Measurements from ENCODE around the gene EXOC1.

The EXOC1 gene

DNA sequence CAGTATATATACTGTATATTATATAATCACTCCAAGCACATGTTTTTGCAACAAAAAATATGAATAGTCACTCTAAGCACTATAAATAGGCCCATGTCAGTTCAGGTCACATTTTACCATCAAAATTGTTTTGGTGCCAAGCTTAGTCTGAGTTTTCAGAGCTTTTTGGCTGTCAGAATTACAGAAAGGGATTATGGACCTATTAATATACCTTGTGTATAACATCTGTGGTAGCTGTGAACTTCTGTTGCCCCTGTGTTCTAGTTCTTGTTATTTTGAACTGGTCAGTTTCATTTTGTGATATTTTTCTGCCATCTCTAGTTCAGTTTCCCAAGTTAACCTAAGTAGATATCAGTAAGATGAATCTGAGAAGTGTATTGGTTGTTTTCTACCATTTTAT is 22.9 kb downstream of the EXOC1 start:
- TF ChIP-seq, protein P1, sequence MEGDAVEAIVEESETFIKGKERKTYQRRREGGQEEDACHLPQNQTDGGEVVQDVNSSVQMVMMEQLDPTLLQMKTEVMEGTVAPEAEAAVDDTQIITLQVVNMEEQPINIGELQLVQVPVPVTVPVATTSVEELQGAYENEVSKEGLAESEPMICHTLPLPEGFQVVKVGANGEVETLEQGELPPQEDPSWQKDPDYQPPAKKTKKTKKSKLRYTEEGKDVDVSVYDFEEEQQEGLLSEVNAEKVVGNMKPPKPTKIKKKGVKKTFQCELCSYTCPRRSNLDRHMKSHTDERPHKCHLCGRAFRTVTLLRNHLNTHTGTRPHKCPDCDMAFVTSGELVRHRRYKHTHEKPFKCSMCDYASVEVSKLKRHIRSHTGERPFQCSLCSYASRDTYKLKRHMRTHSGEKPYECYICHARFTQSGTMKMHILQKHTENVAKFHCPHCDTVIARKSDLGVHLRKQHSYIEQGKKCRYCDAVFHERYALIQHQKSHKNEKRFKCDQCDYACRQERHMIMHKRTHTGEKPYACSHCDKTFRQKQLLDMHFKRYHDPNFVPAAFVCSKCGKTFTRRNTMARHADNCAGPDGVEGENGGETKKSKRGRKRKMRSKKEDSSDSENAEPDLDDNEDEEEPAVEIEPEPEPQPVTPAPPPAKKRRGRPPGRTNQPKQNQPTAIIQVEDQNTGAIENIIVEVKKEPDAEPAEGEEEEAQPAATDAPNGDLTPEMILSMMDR (IDR thresholded peaks at IDR 0.05; ENCODE audit: extremely low read depth, insufficient read depth, missing control alignments), result no peak

DNA sequence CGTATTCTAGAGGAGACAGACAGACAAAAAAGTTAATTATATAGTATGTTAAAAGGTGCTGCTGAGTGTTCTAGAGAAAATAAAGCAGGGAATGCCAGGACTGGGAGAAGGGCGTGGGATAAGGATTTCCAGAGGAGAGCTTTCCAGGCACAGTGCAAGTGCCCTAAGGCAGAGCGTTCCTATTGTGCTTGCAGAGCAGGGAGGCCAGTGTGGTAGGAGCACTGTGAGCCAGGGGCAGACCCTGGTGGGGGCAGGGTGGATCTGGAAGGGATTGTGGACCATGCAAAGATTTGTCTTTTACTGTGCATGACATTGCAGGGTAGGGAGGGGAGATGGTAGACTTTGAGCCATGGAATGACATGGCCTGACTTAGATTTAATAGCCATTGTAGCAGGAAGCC is 25.8 kb downstream of the EXOC1 start:
- in situ Hi-C loops (cut with MboI; ENCODE audit: low pct_unique_long_range_greater_than_20kb, low sequenced_read_pairs, unreplicated experiment), result no loop called here
- DNase-seq (ENCODE audit: low spot score), result no peak
- TF ChIP-seq, protein P1 (IDR thresholded peaks at IDR 0.05; ENCODE audit: extremely low read depth, insufficient read depth, missing control alignments), result no peak

More for the DNA sequence above, 22.9 kb downstream of the EXOC1 start:
- in situ Hi-C loops (cut with MboI; ENCODE audit: low pct_unique_long_range_greater_than_20kb, low sequenced_read_pairs, unreplicated experiment), result no loop called here
- no peak for DNase-seq (ENCODE audit: low spot score)

DNA sequence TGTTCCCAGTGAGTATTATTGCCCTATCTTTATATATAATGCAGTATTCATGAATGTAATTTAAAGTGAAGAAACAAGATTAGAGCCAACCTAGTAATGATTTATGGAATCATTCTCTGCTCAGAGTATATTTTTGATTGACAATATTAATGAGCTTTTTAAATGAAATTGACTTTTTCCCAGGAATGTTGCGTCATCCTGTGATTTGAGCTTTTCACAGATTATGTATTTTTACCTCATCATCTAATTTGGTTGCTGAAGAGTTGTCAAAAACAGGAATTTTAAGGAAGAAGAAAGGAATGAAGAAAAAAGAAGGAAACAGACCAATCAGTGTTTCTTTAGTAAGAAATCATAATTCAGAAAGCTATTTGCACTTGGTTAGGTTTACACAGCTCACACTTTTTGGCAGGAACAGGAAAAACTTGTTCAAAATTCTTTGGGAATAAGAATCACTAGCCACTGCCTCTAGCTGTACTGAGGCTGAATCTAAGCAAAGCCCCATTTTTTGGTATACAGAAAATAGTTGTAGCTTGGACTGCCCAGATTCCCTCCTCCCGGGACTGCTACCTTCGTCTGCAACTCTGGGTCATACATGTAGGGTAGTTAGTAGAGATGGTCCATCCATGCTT is 27.3 kb downstream of the EXOC1 start:
- TF ChIP-seq, protein P1 (IDR thresholded peaks at IDR 0.05; ENCODE audit: extremely low read depth, insufficient read depth, missing control alignments), result no peak
- DNase-seq (ENCODE audit: low spot score), result no peak
- in situ Hi-C loops (cut with MboI; ENCODE audit: low pct_unique_long_range_greater_than_20kb, low sequenced_read_pairs, unreplicated experiment), result no loop called here

DNA sequence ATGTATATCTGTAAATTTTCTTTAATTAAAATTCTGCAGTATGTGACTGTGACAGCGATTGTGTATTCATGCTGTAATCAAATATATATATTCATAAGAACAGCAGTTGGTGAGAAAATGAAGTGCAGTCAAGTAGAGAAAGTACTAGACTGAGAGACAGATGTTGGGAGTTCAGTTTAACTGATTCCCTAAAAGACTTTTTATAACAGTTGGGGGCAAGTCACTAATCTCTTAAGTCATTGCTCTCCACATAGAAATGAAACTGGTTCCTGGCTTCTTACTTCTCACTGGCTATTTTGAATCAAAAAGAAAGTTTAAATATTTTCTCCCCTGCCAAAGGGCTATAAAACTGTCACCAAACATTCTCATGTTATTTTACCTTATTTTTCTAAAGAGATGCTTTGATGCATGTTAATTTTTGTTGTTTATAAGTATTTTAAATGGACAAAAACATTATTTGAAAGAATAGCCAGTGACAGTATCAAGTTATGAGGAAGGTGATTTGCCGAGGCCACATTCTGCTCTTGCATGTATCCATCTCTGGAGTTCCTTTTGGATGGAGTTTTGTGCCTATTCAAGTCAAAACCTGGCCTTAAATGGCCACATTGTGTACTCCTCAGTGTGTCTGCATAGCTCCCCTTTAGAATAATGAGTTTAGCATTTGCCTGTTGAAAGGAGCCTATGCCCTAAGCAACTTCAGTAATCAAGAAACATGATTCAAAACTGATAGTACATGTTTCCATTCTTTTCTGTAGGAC is 30.8 kb downstream of the EXOC1 start:
- TF ChIP-seq, protein P1 (IDR thresholded peaks at IDR 0.05; ENCODE audit: extremely low read depth, insufficient read depth, missing control alignments), result no peak
- in situ Hi-C loops (cut with MboI; ENCODE audit: low pct_unique_long_range_greater_than_20kb, low sequenced_read_pairs, unreplicated experiment), result no loop called here
- no peak for DNase-seq (ENCODE audit: low spot score)

DNA sequence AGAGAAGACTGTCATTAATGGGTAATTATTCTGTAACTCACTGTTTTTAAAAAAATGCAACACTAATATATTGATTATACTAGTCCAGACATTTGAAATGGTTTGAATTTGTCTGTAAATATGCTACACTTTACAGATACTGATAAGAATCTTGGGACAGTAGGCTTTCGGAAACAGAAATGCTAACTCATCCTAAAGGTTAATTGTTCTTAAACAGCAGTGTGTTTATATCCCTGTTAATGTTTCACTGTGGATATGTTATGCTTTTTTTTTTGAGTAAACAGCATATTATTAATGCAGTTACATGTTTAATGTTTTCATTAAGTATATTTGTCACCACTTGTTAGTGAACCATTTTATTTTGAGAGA is 31.4 kb downstream of the EXOC1 start:
- DNase-seq (ENCODE audit: low spot score), result no peak

DNA sequence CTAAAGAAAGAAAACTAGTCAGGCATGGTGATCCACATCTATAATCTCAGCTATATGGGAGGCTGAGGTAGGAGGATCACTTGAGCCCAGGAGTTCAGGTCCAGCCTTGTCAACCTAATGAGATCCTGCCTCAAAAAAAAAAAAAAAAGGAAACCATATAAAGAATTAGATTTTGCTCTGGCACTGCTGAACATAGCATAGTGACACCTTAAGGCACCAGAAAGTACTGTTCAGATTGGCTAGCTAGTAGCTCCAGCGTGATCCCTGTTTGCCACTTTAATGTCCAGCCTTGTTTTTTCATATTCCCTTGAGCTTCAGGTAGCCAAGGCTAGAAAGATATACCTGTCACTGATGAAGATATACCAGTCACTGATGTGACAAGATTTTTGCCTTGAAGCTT is 34.1 kb downstream of the EXOC1 start:
- in situ Hi-C loops (cut with MboI; ENCODE audit: low pct_unique_long_range_greater_than_20kb, low sequenced_read_pairs, unreplicated experiment), result no loop called here
- no peak for DNase-seq (ENCODE audit: low spot score)
- TF ChIP-seq, protein P1 (IDR thresholded peaks at IDR 0.05; ENCODE audit: extremely low read depth, insufficient read depth, missing control alignments), result no peak

More for the DNA sequence above, 31.4 kb downstream of the EXOC1 start:
- in situ Hi-C loops (cut with MboI; ENCODE audit: low pct_unique_long_range_greater_than_20kb, low sequenced_read_pairs, unreplicated experiment), result no loop called here
- TF ChIP-seq, protein P1 (IDR thresholded peaks at IDR 0.05; ENCODE audit: extremely low read depth, insufficient read depth, missing control alignments), result no peak

Data from GM13977 (cell line).